Activated effector memory CD4-positive, alpha-beta T cell treated with anti-CD3 and anti-CD28 coated beads, Interleukin-2, amount 50 U/mL, for 16 hours (primary cell): ENCODE results near the gene WDR18.

Source experiments
- DNase-seq: peaks from one replicate; pipeline ENCODE4 v3.0.0-alpha.2; 2020

The WDR18 gene, protein sequence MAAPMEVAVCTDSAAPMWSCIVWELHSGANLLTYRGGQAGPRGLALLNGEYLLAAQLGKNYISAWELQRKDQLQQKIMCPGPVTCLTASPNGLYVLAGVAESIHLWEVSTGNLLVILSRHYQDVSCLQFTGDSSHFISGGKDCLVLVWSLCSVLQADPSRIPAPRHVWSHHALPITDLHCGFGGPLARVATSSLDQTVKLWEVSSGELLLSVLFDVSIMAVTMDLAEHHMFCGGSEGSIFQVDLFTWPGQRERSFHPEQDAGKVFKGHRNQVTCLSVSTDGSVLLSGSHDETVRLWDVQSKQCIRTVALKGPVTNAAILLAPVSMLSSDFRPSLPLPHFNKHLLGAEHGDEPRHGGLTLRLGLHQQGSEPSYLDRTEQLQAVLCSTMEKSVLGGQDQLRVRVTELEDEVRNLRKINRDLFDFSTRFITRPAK

DNA sequence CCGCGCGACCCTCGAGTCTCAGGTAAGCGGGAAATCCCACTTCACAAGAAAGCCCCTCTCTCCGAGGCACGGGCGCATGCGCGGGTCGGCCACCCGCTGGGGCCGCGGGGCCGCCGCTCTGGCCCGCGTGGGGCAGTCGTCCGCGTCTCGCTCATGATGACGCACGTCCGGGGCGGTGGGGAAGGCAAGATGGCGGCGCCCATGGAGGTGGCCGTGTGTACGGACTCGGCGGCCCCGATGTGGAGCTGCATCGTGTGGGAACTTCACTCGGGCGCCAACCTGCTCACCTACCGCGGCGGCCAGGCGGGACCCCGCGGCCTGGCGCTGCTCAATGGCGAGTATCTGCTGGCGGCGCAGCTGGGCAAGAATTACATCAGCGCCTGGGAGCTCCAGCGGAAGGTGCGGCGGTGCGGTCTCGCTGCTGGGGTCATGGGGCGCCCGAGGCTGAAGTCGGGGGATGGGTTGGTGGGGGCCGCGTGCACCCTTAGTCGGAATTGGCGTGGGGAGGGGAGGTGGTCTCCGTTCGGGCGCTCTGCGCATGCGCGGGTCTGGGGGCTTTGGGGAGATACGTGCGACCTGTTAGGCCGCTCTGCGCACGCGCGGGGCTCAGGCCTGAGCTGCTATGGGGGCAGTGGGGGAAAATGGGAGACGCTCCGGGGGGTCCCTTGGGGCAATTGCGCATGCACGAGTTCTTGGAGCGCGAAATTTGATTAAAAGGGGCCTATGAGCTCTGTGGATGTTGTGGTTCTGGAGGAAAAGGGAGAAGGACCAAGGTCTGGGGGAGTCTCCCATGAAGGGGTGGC lies at the start of gene WDR18:
WDR18 (plus strand) TSS at position 181 of the 803 bp plus-strand sequence; CDS start at position 190, 9 bp downstream.
- DNase-seq = peak; percentile 97

DNA sequence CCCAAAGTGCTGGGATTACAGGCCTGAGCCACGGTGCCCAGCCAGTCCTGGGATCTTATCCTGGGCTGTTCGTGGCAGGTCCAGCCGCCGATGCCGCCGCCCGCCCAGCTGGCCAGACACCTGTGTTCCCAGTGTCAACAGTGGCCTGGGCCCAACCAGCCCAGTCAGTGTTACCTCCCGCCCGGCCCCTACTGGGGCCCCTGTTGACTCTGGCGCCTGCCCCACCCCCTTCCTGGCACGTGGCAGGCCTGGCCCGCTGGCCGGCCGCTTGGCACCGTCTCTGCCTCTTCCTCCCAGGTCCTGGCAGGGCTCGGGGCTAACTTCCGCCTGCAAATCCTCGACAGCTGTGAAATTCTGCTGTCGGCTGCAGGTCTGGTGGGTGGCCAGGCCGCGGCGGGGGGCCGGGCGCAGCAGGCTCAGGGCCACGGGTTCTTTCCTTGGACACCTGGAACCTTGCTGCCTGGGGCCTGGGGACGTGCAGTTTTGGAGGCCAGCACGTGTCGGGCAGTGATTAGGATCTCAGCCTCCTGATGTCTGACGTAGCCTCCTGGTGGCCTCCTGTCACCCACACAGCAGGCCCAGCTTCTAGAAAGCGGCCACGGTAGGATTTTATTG lies 49.2 kb upstream of the WDR18 start:
- no peak for DNase-seq

DNA sequence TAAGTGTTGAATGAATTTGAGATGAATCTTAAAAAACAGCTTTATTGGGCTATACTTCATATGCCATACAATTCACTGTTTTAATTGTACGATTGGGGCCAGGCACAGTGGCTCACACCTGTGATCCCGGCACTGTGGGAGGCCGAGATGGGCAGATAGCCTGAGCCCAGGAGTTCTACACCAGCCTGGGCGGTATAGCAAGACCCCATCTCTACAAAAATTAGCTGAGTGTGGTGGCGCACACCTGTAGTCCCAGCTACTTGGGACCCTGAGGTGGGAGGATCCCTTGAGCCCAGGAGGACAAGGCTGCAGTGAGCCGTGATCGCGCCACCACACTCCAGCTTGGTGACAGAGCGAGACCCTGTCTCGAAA lies 48.0 kb upstream of the WDR18 start:
- DNase-seq = no peak

DNA sequence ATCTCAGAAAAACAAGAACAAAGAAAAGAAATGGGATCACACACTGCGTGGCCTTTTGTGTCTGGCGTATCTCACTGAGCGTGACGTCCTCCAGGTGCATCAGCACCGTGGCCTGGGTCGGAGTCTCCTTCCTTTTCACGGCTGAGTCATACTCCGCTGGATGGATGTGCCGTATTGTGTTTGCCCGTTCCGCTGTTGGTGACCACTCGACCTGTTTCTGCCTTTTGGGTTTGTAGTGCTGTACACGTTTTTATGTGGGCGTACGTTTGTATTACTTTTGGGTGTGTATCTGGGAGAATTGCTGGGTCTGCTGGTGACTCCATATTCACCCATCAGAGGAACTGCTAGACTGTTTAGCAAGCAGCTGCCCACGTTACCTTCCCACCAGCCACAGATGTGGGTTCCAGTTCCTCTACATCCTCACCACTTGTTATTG lies 46.9 kb upstream of the WDR18 start:
- peak; percentile 74 for DNase-seq

DNA sequence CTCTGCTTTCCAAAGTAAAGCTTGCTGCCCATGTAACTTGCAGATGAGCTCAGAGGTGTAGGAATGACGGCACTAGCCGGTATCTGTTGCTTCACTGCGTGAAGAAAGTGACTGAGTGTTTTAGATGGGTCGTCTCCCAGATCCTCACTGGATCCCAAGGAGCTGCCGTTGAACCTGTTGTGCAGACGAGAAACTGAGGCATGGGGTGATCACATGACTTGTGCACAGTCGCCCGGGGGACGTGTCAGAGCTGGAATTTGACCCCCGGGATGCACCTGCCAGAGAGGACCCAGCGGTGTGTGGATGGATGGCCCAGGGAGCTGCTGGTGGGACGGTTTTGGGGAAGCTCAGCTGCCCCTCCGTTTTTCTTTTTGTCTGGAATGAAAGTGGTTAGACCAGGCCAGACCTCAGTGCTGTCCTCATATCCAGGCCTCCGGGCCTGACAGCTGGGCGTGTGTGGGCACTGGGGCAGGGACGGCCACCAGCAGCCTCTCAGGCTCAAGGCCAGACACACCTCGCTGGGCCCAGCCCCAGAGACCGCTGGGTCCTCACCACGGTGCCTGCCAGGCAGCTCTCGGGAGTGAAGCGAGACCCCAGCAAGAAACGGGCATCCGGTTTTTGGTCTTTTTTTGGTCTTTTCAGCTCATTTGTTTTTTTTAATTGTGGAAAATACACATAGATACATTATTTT lies 45.8 kb upstream of the WDR18 start:
- DNase-seq = no peak

DNA sequence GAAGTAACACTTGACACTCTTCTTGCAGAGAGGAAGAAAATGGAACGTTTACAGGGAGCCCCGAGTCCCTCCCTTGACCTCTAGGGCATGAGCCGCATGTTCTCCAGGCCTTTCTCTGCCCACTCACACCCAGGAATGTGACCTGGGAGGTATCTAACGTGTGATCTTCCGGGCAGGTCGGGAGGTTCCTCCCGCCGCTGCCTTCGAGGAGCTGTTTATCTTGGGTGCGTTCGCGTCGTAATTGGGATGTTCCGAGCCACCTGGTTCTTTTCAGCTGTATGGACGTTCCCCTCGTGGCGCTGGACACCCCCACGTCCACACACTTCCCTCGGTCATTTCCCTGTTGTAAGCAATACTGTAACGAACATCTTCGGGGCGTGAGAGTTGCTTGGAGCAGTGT lies 44.7 kb upstream of the WDR18 start:
- no peak for DNase-seq

DNA sequence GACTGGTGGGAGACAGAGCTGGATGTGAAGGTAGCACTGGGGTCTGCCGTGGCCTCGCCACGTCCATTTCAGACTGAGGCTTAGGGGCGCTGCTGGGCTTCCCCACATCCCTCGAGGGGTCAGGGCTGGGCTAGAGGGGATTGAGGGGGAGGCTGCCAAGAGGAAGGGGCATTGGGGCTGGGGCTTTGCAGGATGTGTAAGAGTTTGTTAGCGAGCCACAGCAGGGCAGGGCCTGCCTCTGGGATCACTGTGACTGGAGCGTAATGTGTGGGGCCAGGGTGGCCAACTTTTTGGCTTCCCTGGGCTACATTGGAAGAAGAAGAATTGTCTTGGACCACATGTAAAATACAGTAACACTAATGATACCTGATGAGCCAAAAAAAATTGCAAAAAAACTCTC lies 44.2 kb upstream of the WDR18 start:
- DNase-seq = no peak

DNA sequence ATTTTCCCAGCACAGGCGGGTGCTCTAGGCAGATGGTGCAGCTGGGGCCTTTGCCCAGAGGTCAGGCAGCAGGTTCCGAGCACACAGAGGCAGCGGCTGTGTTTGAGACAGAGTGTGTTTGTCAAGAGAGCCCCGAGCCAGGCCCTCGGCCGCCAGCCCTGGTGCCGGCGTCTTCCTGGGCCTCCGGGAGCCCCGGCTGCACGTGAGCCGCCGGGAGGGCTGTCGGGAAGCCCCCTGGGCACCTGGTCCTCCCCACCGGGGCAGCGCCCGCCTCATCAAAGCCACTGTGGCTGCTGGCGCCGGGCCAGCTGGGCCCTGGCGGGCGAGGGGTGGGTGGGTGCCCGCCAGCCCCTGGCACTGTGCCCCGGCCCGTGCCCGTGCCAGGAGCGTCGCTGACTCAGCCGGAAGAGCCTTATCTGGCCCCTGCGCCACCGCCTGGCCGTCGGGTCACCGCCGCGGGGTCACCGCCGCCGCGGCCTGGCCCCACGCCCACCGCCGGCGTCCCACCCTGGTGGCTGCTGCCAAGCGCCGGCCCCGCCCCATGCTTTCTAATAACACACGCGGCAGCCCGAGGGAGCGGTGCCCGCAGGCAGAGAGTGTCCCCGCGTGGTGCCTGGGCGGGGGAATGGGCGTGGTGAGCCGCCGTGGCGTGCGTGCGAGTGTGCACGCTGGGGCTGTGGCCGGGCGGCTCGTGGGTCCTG lies 43.4 kb upstream of the WDR18 start:
- DNase-seq = peak; percentile 90

DNA sequence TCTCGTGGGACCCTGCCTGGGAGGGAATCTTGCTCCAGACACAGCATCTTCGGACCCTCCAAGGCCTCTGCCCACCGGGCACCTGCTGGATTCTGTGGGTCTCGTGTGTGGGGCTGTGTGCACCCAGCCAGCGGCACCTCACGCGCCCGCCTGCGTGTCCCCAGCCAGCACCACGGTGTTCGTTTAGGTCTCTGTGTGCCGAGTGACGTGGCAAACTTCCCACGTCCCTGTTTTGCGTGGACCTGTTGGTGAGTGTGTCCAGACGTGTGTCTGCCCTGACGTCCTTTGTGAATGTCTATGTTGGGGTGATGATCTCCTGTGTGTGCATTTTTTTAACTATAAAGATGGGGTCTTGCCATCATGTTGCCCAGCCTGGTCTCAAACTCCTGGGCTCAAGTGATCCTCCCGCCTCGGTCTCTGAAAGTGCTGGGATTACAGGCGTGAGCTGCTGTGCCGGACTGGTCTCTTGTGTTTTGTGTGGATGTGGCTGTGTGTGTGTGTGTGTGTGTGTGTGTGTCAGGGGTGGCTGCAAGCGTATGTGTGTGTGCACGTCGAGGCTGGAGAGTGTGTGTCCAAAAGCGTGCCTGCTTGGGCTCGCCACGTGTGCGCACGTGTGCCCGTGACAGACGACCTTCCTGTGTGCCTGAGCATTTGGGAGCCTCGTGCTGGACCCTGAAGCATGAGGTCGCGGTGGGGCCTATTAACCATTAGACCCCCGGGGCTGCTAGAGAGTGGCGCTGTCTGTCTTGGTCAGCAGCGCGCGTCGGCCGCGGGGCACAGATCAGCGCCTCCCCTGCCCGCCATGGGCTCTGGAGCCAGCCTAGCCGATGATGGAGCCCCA lies 42.6 kb upstream of the WDR18 start:
- DNase-seq = no peak

DNA sequence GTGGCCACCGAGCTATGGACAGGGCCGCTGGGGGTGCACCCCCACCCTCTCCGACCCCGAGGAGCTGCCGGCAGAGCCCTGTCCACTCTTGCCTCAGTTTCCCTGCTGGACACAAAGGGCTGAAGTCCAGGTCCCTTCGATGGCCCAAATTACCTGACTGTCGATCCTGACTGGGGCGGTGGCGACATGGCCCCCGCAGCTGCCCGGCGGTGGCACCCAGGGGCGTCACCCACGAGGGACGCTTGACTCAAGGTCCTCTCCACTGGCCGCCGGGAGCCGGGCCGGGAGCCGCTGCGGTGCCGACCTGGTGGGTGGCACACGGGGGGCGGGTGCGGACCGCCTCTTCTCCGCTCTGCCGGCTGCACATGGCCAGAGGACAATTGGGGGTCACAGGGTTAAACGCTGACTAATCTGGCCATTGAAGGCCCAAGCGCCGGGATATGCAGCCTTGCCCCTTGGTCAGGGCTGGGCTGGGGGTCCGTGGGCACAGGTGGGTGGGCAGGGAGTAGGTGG lies 42.0 kb upstream of the WDR18 start:
- DNase-seq = no peak

DNA sequence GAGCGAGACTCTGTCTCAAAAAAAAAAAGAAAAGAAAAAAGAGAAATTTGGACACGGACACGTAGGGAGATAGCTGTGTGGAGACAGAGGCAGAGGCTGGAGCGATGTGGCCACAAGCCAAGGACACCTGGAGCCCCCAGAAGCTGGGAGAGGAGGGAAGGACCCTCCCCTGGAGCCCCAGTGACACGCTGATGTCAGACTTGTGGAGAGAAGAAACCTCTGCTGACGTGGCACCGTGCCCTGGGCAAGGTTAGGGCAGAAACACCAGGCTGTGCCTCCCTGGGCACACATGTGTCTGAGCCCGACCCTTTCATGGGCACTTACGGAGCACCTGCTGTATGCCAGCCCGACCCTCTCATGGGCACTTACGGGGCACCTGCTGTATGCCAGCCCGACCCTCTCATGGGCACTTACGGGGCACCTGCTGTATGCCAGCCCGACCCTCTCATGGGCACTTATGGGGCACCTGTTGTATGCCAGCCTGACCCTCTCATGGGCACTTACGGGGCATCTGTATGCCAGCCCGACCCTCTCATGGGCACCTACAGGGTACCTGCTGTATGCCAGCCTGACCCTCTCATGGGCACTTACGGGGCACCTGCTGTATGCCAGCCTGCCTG lies 40.5 kb upstream of the WDR18 start:
- DNase-seq = no peak

DNA sequence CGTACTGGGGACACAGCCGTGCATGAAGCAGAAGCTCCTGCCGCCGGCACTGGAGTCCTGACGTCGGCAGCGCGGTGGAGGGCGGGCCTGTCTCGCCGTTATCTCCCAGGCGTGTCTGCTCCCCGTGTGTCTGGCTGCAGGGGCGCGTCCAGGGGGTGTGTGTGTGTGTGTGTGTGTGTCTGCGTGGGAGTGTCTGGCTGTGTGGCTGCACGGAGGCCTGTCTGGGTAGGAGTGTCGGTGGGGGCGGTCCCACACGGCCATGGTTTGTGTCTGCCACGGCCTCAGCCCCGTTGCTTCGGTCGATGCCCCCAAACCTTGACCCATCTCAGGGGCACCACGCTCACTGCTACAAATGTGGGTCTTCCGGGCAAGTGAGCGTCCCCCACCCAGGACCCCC lies 40.0 kb upstream of the WDR18 start:
- no peak for DNase-seq

DNA sequence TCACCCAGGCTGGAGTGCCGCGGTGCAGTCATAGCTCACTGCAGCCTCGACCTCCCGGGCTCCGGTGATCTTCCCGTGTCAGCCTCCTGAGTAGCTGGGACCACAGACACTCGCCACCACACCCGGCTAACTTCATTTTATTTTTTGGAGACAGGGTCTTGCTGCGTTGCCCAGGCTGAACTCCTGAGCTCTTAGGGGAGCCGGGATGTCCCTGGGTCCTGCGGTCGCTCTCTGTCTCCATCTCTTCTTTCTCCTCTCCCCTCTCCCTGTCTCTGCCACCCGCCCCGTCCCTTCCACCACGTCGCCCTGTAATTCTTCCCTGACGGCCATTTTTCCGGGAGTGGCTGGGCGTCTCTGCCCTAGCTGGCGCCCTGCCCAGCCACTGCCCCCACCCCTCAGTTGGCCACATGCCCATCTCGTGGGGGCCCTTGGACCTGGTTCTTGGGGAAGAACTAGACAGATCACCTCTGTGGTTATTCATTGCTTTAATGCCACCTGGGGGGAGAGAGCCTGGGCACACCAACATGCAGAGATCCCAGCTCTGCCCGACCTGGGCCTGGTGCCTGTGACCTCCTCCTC lies 39.4 kb upstream of the WDR18 start:
- DNase-seq = no peak

DNA sequence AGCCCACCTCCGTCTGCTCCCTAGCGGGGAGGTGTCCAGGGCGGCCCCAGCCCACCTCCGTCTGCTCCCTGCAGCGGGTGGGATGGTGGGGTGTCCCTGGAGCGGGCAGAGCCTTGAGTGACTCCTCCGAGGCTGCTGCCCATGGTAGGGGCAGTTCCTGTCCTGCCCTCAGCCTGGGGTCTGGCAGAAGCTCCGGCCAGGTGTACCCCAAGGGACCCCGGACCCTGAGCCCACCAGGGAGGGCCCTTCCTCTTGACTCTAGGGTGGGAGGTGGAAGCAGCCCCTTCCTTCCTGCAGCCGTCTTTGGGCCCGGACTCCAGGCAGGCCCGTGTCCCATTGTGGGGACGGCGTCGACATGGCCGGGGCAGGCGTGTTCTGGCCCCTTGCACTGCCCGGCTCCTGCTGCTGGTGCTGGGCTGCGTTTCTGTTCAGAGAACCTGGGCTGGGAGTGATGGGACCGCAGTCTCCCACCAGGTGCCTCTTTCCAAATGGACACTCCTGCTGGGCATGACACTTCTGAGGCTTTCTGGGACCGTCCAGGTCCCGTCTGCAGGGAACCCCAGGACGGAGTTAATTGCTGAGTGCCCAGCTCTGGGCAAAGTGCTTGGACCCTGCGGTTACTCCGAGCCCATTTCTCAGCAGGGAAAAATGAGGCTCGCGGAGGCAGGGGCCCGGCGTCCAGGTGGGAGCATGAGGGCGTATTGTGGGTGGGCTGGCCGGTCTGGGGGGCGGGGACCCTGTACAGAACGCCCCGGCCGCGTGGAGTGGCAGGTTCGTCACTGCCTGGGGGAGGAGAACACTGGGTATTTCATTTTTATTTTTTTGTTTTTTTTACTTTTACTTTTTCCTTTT lies 38.5 kb upstream of the WDR18 start:
- DNase-seq = no peak

DNA sequence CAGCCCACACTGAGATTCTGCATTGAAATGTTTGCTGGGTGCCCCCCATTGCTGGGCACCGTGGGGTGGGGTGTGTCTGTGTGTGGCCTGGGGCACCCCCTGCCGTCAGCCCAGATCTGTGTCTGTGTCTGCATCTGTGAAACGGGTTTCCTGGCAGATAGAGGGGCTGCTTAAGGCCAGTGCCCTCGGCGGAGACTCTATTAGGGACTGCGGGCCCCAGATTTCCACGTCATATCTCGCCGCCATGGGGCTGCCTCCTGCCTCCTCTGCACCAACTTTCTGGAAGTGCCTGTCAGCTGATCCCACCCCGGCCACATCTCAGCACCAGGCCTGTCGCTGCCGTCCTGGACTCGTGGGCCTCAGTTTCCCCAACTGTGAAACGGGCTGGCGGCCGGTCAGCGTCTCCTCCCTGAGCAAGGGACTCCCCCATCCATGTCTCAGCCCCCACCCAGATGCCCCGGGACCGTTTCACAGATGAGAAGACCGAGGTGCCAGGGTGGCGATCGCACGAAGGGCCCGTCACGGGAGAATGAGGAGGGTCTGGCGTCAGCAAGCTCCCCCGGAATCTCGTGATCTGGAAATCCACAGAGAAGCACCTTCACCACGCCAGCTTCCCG lies 36.9 kb upstream of the WDR18 start:
- no peak for DNase-seq

DNA sequence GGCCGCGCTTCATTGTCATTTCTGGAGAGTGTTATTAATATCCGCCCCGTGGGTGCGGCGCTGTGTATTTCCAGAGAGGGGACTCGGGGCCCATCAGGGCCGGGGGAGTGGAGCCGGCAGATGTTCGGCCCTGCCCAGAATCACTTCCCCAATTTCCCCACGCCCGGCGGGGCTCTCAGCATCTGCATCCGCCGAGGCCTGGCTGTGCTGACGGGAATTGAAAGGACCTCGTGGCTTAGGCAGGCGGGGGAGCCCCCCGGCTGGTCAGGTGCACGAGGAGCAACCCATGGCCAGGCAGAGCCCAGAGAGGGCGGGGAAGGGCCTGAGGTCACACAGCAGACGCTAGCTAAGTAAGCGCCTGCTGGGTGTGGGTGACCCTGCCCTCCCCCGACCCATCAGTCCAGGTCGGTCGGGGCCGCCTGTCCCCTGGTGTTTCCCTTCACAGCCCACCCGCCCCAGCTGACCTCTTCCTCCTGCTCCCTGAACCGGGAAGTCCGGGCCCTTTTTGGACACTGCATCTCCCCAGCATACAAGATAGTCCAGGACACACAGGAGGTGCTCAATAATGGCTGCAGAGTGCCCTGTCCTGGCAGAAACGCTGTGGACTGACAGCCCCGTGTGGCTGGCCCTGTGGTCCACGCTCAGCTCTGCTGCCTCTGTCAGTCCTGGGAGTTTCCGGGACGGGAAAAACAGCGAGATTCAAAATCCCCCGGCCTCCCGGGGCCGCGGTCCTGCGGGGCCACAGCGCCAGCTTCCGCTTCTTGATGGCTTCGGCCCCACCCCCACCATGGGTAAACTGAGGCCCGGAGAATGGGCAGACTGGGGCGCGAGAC lies 36.2 kb upstream of the WDR18 start:
- DNase-seq = no peak

DNA sequence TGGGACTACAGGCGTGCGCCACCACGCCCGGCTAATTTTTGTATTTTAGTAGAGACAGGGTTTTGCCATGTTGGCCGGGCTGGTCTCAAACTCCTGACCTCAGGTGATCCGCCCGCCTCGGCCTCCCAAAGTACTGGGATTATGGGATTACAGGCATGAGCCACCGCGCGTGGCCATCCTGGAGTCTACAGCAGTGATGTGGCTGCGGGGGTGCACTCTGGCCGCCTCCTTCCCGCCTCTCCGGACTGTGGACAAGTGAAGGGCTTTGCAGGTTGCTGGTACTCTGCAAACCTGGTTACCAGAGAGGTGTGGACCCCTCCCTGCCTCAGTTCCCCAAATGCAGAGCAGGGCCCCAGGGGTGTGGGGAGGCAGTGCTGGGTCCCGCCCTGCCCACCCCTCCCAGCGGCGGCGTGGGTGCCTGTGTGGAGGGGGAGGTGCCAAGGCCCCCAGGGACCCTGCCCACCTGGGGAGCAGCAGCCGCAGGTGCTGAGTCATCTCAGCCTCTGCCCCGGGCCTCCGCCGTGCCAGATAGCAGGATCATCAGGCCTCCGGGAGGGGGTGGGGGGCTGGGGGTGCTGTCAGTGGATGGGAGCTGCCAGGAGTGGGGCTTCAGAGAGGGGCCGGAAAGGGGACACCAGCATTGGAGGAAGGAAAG lies 35.2 kb upstream of the WDR18 start:
- DNase-seq = no peak
